ENCODE results near the gene DYNC1LI1.

GRCh38 chr3:32602206-32602605, 31.5 kb upstream of the DYNC1LI1 start:
- TF ChIP-seq POLR2AphosphoS5 (IDR thresholded peaks at IDR 0.05; ENCODE audit: low read depth, low read length) (no peak), POLR2A (IDR thresholded peaks at IDR 0.05; ENCODE audit: low read depth, low read length) (no peak), TAF1 (IDR thresholded peaks at IDR 0.05; ENCODE audit: borderline replicate concordance, low read depth, low read length) (no peak)

All from GM12892 (cell line).